SKM-1 treated with dmso at 0.1 percent for 144 hours (cell line): ENCODE results near the gene PCDH9.
"Not testable (repeated sequence)": the region's sequence is repeated elsewhere in the genome, so short reads cannot be mapped to it uniquely, and the experiment has no call there.

ENCODE experiments used
- DNase-seq: peaks from one replicate; lab custom pipeline; 2025; ENCODE audit not compliant: unreplicated experiment; lab: John Stamatoyannopoulos, UW

Gene PCDH9

DNA sequence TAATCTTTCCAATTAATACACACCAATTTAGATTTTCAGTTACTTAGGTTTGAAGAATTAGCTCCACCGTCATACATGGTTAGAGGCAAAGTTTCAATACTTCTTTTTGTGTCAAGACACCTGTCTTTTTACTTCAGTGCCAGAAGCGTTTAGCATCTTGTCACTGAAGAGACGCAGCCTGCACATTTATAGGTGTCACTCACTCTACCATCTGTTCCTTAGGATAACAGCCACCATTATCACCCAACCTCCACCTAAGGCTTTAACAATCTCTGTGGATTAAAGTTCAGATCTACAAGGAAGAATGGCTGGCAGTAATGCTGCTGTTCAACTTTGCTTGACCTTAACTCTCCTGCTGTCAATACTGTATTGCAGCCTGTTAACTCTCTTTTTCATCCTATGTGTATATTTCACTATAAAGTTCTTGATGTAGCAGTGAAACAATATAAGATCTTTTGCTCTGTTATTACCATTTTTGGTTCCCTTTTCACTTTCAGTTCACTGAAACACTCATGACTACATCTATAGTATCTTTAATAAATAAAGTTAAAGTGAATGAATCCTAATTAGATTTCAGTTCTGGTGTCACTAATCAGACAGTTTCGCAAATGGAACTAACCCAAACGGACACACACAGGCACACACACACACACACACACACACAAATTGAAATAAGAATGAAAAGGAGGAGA lies 435.6 kb downstream of the PCDH9 start:
- no peak for DNase-seq

DNA sequence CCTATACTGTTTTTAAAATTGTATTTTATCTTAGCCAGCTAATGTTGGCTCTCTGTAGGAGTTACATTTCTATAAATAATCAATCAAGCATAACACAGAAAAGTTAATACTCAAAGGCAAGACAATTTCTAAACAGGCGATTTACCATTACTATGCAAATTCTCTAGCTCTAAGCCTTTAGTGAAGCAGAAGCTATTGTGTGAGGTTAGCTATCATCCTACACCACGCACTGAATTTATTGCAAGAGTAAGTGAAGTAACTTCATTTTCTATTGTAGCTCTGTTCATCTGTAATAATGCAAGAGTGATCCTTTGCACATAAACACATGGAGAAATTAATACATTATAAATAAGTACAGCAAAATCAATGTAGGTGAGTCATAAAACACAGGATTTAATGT lies 439.3 kb downstream of the PCDH9 start:
- DNase-seq: no peak

DNA sequence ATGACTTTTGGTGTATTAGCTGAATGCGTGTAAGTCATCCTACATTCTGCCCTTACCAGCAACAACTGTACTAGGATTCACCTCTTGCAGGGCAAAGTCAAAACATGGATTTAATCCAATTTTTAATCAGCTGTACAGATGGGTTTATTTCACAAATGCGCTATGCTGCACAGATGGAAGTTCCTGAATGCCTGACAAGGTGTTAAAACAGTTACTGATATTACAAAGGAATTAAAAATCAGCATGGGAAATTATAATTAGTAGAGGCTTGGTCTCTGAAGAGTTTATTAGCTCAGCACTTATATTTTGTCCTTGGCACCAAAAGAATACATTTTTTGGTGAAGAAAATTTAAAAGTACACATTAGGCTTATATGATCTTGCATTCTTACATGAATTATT lies 448.9 kb downstream of the PCDH9 start:
- no peak for DNase-seq

DNA sequence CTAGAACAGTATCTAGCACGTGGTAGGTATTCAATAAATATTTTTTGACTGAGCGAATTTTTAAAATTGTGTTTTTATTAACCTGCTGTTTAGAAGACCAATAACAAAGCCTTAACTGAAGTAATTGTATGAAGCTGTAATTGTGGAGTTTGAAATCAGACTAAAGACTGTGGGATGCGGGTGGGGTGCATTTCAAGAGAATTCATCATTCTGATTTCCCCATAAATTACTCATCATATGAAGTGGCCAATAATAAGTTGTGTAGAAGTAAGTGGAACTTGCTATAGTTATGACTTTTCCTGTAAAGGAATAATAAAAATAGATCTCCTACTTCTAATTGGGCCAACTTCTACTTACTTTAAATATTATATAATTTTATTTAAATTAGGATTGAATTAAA lies 449.3 kb downstream of the PCDH9 start:
- DNase-seq: no peak

DNA sequence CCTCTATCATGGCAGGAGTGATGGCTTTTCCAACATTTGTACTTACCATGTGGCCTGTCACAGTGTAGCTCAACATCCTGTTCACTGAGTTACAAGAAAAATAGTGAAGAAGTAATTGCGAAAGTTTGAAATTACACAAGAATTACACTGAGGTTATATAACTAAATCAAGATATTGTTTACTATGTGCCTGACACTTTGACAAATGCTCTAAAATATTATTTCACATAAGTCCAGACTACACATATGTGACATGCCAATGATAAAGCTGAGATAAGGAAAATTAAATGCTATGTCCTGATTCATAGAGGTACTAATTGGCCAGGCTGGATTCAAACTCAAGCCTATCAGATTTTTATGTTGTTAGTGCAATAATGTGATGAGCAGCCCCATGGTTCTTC lies 451.7 kb downstream of the PCDH9 start:
- no peak for DNase-seq

DNA sequence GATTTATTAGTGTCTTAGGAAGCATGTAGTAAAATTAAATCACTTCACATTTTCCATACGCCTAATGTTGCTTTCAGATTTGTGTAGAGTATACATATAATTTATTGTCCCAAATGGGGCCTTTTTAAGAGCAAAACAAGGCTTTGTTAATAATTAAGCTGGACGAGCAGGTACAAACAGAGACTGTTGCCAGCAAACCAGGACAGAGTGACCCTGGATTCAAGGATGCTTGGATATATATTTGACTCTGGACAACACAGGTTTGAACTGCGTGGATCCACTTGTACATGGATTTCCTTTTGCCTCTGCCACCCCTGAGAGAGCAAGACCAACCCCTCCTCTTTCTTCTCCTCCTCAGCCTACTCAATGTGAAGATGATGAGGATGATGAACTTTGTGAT lies 454.9 kb downstream of the PCDH9 start:
- DNase-seq: no peak

DNA sequence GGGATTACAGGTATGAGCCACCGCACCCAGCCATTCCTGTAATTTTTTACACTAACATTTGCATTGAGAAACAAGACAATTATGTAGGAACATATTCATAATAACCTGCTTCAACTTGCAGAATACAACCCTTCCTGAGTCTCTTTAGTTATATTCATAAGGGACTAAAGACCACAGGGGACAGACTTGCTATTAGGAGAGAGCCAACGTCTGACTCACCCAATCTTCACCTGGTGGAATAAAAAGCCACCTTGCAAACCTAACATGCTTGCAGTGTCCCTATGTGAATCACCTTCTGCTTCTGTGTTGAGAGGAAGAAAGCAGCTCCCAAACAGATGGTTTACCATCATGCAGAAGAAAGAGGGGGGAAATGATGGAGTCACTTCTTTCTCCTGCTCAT lies 456.1 kb downstream of the PCDH9 start:
- no peak for DNase-seq

DNA sequence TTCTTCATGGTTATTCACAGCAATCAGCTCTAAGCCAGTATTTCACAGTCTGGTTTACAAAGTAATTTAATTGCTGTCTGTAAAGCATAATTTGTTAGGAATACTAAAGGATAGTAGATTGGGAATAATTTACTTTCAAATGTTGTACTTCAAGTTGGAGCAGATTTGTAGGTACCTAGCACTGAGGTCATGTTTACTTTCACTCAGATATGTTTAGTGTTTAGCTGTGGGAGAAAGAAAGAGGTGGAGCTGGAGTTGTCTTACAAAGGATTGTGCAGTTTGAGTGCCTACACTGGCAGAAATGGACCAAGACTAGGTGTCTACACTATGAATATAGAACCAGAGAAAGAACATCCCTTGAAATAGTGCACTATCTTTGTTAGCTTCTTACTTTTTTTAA lies 464.6 kb downstream of the PCDH9 start:
- no peak for DNase-seq

DNA sequence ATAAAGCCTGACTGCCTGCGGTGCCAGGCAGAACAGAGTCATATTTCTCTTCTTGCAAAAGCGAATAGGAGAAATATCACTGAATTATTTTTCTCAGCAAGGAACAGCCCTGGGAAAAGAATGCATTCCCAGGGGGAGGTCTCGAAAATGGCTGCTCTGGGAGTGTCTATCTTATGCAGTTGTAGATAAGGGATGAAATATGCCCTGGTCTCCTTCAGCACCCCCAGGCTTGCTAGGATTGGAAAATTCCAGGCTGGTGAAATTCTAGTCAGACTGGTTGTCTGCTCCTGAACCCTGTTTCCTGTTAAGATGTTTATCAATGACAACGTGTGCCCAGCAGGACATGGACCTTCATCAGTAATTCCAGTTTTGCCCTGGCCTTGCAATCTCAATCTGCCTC lies 469.5 kb downstream of the PCDH9 start:
- DNase-seq: not testable (repeated sequence)

DNA sequence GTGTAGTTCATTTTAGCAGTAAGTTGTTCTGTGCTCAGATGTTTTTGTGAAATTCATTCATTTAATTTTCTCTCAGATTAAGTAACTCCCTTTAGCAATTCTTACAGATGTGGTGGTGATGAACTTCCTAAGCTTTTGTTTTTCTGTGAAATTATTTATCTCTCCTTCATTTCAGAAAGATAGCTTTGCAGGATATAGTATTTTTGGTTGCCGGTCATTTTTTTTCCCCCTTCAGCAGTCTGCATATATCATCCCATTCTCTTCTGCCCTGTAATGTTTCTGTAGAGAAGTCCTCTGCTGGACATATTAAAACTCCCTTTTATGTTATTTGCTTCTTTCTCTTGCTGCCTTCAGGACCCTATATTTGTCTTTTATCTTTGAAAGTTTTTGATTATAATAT lies 470.2 kb downstream of the PCDH9 start:
- no peak for DNase-seq

DNA sequence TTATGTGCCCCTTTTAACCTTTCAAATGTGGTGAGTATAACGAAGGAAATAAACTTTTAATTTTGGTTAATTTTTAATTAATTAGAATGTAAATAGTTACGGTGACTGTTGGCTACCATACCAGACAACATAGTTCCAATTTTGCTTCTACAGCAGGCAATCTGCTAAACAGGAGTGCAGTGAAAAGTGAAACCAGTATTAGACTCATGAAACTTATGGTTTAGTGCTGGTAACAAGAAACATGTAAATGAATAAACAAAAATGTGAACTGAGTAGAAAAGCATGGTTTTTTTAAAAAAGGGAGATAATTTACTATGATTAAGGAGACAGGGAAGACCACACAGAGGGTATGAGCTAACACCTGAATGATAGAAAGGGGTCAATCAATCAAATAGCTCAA lies 478.4 kb downstream of the PCDH9 start:
- no peak for DNase-seq

DNA sequence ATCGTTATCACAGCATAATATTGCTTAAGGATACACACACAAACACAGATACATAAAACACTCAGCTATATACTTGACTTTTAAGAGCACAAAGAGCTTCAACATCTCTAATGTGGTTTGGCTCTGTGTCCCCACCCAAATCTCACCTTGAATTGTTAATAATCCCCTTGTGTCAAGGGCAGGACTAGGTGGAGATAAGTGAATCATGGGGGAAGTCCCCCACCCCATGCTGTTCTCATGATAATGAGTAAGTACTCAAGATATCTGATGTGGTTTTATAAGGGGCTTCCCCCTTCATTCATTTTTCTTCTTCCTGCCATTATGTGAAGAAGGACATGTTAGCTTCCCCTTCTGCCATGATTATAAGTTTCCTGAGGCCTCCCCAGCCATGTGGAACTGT lies 481.4 kb downstream of the PCDH9 start:
- DNase-seq: no peak

DNA sequence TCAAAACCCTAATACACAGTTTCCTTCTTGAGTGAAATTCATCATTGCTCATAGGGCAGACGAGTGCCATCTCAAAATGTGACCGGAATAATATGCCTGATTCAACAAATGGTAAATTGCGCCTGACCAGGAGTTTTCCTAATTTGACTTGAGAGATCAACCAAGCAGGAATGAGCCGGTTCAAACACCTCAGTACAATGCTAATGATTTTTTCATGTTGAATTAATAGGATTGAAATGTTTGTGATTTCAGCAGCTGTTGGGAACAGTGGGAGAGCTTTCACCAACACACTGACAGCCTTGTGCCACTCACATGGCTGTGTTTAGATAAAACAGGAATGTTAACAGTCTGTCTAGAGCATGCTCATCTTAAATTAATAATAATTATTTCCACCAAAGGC lies 484.8 kb downstream of the PCDH9 start:
- no peak for DNase-seq

DNA sequence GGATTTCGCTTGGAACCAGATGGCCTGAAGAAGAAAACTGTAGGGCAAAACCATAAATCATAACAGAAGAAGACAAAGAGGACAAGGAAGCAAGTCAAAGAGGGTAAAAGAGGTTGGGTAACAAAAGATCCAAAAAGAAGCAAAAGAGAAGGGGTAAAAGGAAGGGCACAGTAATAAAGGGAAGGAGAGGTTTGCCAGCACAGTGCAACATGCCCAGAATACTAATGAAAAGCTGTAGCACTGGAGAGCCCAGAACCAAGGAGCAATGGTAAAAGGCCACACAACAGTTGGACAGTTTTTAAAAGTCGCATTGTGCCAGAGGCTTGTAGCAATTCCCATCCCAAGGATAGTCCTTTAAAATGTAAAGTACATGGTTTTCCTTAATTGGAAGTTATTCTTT lies 506.6 kb downstream of the PCDH9 start:
- DNase-seq: no peak

DNA sequence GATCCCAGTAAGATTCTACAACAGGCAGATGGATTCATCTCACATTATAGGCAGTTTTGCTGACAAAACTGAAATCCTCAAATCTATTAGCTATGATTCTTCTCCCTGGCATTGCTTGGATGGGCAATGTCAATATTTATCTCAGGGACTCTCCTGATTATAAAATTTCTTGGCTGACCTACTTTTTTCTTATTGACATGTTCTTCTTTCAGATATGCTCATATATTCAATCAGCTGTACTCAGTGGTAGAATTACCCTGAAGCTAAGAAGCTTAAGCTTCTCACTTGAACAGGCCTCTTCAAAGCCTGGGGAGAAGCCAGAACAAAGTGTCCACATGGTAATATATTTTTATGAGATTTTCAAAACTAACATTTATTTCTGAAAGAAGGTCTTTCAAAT lies 513.6 kb downstream of the PCDH9 start:
- DNase-seq: no peak

DNA sequence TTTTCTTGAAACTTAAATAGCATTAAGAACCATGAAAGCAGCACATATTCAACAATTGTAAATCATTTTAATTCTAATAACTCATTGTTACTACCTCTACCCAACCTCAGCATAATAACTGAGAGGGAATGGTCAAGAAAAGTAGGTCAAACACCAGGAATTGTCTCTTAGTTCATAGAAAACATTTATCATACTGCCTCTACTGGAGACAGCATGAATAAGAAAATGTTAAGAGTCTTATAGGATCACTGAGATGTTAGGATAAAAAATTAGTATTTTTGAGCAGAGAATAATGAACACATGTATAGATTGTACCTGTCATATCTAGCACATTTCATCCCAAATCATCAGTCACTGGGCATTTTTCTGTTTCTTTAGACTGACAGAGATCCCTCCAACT lies 515.3 kb downstream of the PCDH9 start:
- no peak for DNase-seq

DNA sequence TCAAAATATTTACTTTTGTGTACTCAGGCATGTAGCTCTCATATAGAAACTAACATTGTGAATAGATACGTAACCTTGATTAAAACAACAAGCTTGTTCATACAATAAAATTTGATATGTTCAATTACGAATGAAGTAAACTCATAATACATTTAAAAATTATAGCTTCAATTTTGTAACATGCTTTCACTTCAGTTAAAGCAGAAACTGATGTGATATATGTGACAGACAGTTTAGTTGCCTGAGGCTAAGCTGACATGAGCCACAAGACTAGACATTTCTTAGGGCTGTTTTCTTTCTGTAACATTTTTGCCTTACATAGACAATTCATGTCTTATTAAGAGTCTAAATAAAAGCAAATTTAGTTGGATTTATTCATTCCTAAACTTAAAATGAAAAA lies 526.0 kb downstream of the PCDH9 start:
- DNase-seq: no peak

DNA sequence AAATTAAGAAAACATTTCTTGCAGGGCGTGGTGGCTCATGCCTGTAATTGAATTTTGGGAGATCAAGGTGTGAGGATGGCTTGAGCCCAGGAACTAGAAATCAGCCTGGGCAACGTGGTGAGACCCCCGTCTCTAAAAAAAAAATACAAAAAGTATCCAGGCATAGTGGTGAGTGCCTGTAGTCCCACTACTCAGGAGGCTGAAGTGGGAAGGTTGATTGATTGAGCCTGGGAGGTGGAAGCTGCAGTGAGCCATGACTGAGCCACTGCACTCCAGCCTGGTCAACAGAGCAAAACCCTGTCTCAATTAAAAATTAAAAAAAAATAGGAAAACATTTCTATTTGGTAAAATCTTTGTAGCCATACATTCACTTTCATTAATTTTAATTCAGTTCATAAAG lies 526.5 kb downstream of the PCDH9 start:
- no peak for DNase-seq

DNA sequence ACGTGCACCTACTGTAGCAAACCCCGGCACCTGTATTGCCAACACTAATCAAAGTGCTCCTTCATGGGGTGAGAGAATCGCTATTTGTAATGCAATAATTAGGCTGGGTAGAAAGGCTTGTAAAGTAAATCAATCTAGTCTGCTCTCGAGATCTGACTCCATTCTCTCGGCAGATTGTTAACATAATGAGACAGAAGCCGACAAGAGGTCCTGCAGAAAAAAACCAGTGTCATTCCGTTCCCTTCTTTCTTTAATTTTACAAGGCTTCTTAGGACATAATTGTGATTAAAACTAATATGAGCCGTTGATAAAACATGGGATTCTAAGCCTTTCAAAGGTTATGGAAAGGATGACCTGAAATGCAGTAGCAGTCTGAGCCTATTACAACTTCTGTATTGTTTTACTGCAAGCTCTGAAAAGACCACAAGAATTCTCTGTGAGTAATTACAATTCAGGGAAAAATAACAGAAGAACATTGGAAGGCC lies 530.0 kb downstream of the PCDH9 start:
- DNase-seq: no peak

DNA sequence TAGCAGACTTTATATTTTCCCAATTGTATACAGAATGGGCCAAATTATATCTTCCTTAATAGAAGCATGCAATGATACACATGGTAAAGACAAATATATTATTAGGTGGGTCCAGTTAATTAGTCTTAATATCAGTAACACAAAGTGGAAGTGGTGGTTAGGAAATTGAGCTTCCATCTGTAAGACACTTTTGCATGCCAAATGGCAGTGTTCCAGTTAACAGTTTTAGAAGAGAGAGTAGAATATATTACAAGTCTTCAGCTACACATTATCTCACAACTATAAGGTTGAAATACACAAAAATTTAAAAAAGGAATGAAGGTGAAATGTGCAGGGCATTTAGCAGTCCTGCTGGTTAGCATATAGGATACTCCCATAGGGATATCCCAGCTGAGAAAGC lies 536.5 kb downstream of the PCDH9 start:
- no peak for DNase-seq

DNA sequence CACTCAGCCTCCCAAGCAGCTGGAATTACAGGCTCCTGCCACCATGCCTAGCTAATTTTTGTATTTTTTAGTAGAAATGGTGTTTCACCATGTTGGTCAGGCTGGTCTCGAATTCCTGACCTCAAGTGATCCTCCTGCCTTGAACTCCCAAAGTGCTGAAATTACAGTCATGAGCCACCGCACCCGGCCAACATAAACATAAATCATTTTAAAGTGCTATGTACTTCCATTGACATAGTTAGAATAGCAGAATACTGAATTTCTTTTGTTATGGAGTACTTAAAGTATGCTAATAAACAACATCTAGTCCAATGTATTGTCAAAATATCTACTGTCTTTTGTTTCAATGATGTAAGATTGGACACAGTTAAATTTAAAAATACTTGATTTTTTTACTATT lies 539.0 kb downstream of the PCDH9 start:
- no peak for DNase-seq

DNA sequence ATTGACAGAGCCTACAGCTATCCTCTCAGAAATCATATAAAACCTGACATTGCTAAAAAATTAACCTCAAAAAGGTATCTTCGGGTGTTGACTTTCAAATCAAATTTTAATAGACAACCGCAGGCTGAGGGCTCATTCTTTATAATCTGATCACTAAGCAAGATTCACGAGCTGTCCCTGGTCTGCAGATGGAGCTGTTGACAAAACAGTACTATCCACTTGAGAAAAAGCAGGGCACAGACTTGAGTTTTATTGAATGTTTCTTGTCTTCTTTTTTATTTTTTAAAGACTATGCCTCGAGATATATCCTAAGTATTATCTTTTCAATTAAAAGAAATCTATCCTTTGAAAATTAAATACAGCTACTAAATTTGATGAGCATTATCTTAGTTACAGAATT lies 540.5 kb downstream of the PCDH9 start:
- DNase-seq: no peak

DNA sequence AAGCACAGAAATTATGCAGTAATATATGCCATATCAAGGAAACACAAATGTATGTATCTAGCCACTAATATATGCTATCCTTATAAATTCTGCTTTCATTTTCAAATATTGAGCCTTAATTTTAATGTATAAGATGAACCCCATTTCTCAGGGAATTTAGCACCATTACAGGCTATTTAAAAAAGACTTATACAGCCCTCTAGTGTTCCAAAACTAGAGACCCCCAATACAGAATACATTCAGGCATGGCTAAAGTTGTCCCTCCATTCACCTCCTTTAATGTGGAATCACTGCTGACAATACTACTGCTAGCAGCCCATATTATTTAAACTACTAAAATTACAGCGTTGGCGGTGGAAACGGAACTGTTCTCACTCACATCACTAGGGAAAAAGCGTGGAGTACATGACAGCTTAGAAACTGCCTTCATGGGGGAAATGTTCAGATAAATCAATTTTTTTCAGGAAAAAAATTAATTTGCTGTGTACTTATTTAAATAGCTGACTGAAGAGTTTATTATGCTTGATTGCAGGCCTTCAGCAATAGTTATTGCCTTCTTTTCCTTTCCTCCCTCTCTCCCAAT lies 541.0 kb downstream of the PCDH9 start:
- no peak for DNase-seq
